Liver (tissue), 9 donors: ENCODE data around the gene RBM38. TPM values are rescaled to one million over a fixed set of nuclear protein-coding genes. Genes with fewer than 3 reads are reported as not detected.

Experiments used
- DNase-seq: peaks from one replicate; pipeline ENCODE4 v3.0.0-alpha.2; 2017; ENCODE audit warnings: low spot score
- H3K27ac ChIP-seq, 2 donors: one replicate each; pipeline ENCODE4 v1.7.0; 2013; ENCODE audit warnings: inconsistent platforms in 2 of 2, low read length in 2 of 2, control low read depth in 1 of 2, low read depth in 1 of 2, mild to moderate bottlenecking in 1 of 2
- H3K27me3 ChIP-seq, 4 donors: one replicate each; pipeline versions ENCODE4 v1.6.1 to v1.7.0; 2013; ENCODE audit warnings: low read length in 3 of 4, inconsistent platforms in 1 of 4, mild to moderate bottlenecking in 1 of 4, moderate library complexity in 1 of 4; ENCODE audit not compliant: control insufficient read depth in 4 of 4, insufficient read depth in 4 of 4
- H3K36me3 ChIP-seq, 4 donors: one replicate each; pipeline versions ENCODE4 v1.6.1 to v1.7.0; 2013; ENCODE audit warnings: low read length in 3 of 4, mild to moderate bottlenecking in 3 of 4, low read depth in 1 of 4, moderate library complexity in 1 of 4; ENCODE audit not compliant: control insufficient read depth in 4 of 4, insufficient read depth in 3 of 4
- H3K4me1 ChIP-seq, 4 donors: one replicate each; pipeline versions ENCODE4 v1.6.1 to v1.7.0; 2013; ENCODE audit warnings: low read length in 3 of 4, mild to moderate bottlenecking in 3 of 4, moderate library complexity in 1 of 4; ENCODE audit not compliant: control insufficient read depth in 4 of 4, insufficient read depth in 4 of 4
- H3K4me3 ChIP-seq, 3 donors: one replicate each; pipeline versions ENCODE4 v1.6.1 to v1.7.0; 2013; ENCODE audit warnings: low read length in 3 of 3, control low read depth in 1 of 3, low read depth in 1 of 3, mild to moderate bottlenecking in 1 of 3
- H3K9ac ChIP-seq, 2 donors: one replicate each; pipeline ENCODE4 v1.7.0; 2013; ENCODE audit warnings: low read length in 2 of 2, mild to moderate bottlenecking in 2 of 2, moderate library complexity in 2 of 2, control low read depth in 1 of 2, low read depth in 1 of 2
- H3K9me3 ChIP-seq, 4 donors: one replicate each; pipeline versions ENCODE4 v1.6.1 to v1.7.0; 2013; ENCODE audit warnings: low read length in 3 of 4; ENCODE audit not compliant: control insufficient read depth in 4 of 4
- CTCF ChIP-seq: fragments of 150-350 bp; IDR thresholded peaks from 2 replicates; pipeline ENCODE4 v1.5.1; 2017; ENCODE audit warnings: improper control_type of control experiment, low read depth, low read length; ENCODE audit not compliant: missing input control
- EGR1 ChIP-seq, 2 donors: IDR thresholded peaks; 2 replicates each; pipeline ENCODE4 v1.6.1; 2016 to 2018; ENCODE audit warnings: antibody characterized with exemption in 2 of 2, low read depth in 2 of 2
- FOXA1 ChIP-seq: IDR thresholded peaks from 2 replicates; pipeline ENCODE4 v1.6.1; 2016; ENCODE audit warnings: antibody characterized with exemption
- FOXA2 ChIP-seq: IDR thresholded peaks from 2 replicates; pipeline ENCODE4 v1.6.1; 2016; ENCODE audit warnings: antibody characterized with exemption
- HNF4A ChIP-seq, 2 donors: conservative IDR thresholded peaks; 2 replicates each; pipeline ENCODE4 v1.6.1; 2016; ENCODE audit warnings: antibody characterized with exemption in 2 of 2, mild to moderate bottlenecking in 2 of 2
- HNF4G ChIP-seq: IDR thresholded peaks from 2 replicates; pipeline ENCODE4 v1.6.1; 2016; ENCODE audit warnings: antibody characterized with exemption
- JUND ChIP-seq, 2 donors: IDR thresholded peaks; 2 replicates each; pipeline ENCODE4 v1.6.1; 2016; ENCODE audit warnings: antibody characterized with exemption in 2 of 2
- NR2F2 ChIP-seq: IDR thresholded peaks from 2 replicates; pipeline ENCODE4 v1.6.1; 2016; ENCODE audit warnings: antibody characterized with exemption
- RAD21 ChIP-seq, 2 donors: IDR thresholded peaks; 2 replicates each; pipeline ENCODE4 v1.6.1; 2016; ENCODE audit warnings: antibody characterized with exemption in 2 of 2, mild to moderate bottlenecking in 2 of 2
- RXRA ChIP-seq, 2 donors: IDR thresholded peaks; 2 replicates each; pipeline ENCODE4 v1.6.1; 2017 to 2018; ENCODE audit warnings: antibody characterized with exemption in 2 of 2, mild to moderate bottlenecking in 1 of 2
- SP1 ChIP-seq: IDR thresholded peaks from 2 replicates; pipeline ENCODE4 v1.6.1; 2018; ENCODE audit warnings: antibody characterized with exemption, mild to moderate bottlenecking
- TAF1 ChIP-seq: conservative IDR thresholded peaks from 2 replicates; pipeline ENCODE4 v1.6.1; 2016; ENCODE audit warnings: antibody characterized with exemption, mild to moderate bottlenecking
- YY1 ChIP-seq: IDR thresholded peaks from 2 replicates; pipeline ENCODE4 v1.6.1; 2016; ENCODE audit warnings: antibody characterized with exemption, mild to moderate bottlenecking
- WGBS: extraction: QIAGEN DNeasy Blood & Tissue Kit; methylation state at CpG from one replicate; pipeline ENCODE4 v1.1.7; 2013; 5-methylcytosine and 5-hydroxymethylcytosine counted together
- polyA plus RNA-seq, 2 donors: library from polyadenylated mRNA; stranded (reverse) in 1 of 2; unstranded in 1 of 2; fragments of 200-250 nt in 1 of 2; fragments of >200 nt in 1 of 2; fragmentation: Nextera tagmentation in 1 of 2; extraction: Ambion mirVana in 1 of 2; gene quantifications; one replicate each; pipeline versions ENCODE4 v1.2.1 to v1.2.3, GENCODE V29; 2013 to 2015
- total RNA-seq, 2 donors: library from RNA; depleted of rRNA; stranded (reverse); fragments of >200 nt; gene quantifications; one replicate each; pipeline ENCODE4 v1.2.3, GENCODE V29; 2014
- TF ChIP-seq, protein P1 (sequence below): IDR thresholded peaks from 2 replicates; pipeline ENCODE4 v1.6.1; 2016; ENCODE audit warnings: antibody characterized with exemption, mild to moderate bottlenecking
- TF ChIP-seq, protein P2 (sequence below): IDR thresholded peaks from 2 replicates; pipeline ENCODE4 v1.6.1; 2016; ENCODE audit warnings: antibody characterized with exemption
- donor health status: healthy.
- donor health status: healthy.
- donor health status: healthy.
- donor health status: healthy.
- donor health status: healthy.

Gene RBM38
- total and polyA plus RNA-seq, 4 donors, result 1.4 to 258 (median 6.0) TPM

DNA sequence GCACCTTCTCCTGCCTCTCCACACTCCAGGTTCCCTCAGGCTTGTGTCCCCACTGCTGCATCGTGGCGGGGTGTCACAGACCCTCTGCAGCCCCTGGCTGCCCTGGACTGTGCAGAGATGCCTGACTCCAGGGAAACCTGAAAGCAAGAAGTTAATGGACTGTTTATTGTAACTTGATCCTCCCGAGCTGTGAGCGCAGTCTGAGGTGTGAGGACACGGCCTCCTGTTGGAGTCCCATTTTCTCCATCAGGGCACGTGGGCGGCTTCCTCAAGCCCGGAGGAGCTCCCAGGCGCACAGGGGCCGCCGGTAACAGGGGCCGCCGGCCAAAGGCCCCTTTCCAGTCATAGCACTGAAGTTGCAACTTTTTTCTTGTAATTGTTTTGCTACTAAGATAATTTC lies 16.9 kb downstream of the RBM38 start (continued):
- TF ChIP-seq, protein P1, sequence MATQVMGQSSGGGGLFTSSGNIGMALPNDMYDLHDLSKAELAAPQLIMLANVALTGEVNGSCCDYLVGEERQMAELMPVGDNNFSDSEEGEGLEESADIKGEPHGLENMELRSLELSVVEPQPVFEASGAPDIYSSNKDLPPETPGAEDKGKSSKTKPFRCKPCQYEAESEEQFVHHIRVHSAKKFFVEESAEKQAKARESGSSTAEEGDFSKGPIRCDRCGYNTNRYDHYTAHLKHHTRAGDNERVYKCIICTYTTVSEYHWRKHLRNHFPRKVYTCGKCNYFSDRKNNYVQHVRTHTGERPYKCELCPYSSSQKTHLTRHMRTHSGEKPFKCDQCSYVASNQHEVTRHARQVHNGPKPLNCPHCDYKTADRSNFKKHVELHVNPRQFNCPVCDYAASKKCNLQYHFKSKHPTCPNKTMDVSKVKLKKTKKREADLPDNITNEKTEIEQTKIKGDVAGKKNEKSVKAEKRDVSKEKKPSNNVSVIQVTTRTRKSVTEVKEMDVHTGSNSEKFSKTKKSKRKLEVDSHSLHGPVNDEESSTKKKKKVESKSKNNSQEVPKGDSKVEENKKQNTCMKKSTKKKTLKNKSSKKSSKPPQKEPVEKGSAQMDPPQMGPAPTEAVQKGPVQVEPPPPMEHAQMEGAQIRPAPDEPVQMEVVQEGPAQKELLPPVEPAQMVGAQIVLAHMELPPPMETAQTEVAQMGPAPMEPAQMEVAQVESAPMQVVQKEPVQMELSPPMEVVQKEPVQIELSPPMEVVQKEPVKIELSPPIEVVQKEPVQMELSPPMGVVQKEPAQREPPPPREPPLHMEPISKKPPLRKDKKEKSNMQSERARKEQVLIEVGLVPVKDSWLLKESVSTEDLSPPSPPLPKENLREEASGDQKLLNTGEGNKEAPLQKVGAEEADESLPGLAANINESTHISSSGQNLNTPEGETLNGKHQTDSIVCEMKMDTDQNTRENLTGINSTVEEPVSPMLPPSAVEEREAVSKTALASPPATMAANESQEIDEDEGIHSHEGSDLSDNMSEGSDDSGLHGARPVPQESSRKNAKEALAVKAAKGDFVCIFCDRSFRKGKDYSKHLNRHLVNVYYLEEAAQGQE, result no peak

DNA sequence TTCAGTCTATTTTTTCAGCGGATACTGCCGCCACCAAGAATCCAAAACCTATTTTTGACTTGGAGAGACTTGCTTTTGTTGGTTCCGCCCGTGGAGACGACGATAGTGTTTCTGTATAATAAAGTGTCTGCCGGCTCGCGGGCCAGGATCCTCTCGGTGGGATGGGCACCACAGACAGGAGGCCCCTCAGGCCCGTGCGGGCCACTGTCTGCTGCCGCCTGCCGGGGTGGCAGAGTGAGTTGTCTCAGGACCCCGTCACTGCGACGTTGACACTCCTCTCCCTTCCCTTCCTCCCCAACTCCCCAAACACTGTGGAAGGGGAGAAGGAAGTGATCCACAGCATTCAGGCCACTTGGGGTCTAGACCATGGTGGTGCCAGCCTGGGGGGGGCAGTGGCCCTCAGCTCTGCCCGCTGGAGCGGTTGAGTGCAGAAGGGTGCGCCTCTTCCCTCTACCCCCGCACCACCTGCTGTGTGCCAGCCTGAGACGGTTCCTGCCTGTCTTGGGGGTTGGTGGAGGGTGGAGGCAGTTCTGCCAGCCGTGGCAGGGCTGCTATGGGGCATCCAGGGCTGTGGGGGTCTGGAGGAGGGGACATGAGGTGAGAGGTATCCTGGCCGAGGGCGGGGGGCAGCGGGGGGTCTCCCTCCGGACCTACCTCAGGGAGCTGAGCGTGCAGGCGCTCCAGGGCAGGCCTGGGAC lies 17.5 kb downstream of the RBM38 start:
- H3K27me3 ChIP-seq, result no peaks in the 10 kb centered on the region
- WGBS, result 95% methylated on average over 29 of the region's 29 CpGs
- peaks cover 5 to 29% (median 8%) of the 10 kb centered on the region in 4 donors for H3K36me3 ChIP-seq
- H3K4me3 ChIP-seq, result no peak overlapping the region
- TF ChIP-seq SP1, result no peak
- no peak for TF ChIP-seq NR2F2
- TF ChIP-seq EGR1 (IDR thresholded peaks at IDR 0.05; ENCODE audit: low read depth in 2 of 2), result no peak
- no peak for TF ChIP-seq CTCF
- TF ChIP-seq, protein P1, result no peak
- TF ChIP-seq TAF1, result no peak
- TF ChIP-seq HNF4A (conservative IDR thresholded peaks at IDR 0.05), result no peak
- no peak for TF ChIP-seq HNF4G
- TF ChIP-seq FOXA1, result no peak
- no peak for TF ChIP-seq YY1
- TF ChIP-seq FOXA2, result no peak
- H3K9me3 ChIP-seq, result no peaks in the 10 kb centered on the region
- no peak overlapping the region for H3K27ac ChIP-seq
- no peak overlapping the region for H3K9ac ChIP-seq
- no peak for DNase-seq
- no peaks in the 10 kb centered on the region for H3K4me1 ChIP-seq

- WGBS, result 92% methylated on average over 16 of the region's 16 CpGs
- H3K36me3 ChIP-seq, result peaks cover 5 to 29% (median 8%) of the 10 kb centered on the region in 4 donors
- no peak overlapping the region for H3K4me3 ChIP-seq
- H3K27ac ChIP-seq, result no peak overlapping the region
- H3K9me3 ChIP-seq, result no peaks in the 10 kb centered on the region
- H3K9ac ChIP-seq, result no peak overlapping the region
- no peak for DNase-seq
- no peaks in the 10 kb centered on the region for H3K27me3 ChIP-seq
- no peaks in the 10 kb centered on the region for H3K4me1 ChIP-seq
- TF ChIP-seq RXRA (IDR thresholded peaks at IDR 0.05) (no peak), HNF4G (no peak), HNF4A (conservative IDR thresholded peaks at IDR 0.05) (no peak), JUND (IDR thresholded peaks at IDR 0.05) (no peak), FOXA1 (no peak), RAD21 (IDR thresholded peaks at IDR 0.05) (no peak), YY1 (no peak), SP1 (no peak), FOXA2 (no peak), EGR1 (IDR thresholded peaks at IDR 0.05; ENCODE audit: low read depth in 2 of 2) (no peak), NR2F2 (no peak)
- TF ChIP-seq, protein P1, result no peak
- TF ChIP-seq, protein P2, sequence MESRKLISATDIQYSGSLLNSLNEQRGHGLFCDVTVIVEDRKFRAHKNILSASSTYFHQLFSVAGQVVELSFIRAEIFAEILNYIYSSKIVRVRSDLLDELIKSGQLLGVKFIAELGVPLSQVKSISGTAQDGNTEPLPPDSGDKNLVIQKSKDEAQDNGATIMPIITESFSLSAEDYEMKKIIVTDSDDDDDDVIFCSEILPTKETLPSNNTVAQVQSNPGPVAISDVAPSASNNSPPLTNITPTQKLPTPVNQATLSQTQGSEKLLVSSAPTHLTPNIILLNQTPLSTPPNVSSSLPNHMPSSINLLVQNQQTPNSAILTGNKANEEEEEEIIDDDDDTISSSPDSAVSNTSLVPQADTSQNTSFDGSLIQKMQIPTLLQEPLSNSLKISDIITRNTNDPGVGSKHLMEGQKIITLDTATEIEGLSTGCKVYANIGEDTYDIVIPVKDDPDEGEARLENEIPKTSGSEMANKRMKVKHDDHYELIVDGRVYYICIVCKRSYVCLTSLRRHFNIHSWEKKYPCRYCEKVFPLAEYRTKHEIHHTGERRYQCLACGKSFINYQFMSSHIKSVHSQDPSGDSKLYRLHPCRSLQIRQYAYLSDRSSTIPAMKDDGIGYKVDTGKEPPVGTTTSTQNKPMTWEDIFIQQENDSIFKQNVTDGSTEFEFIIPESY, result no peak
These were observed 18.1 kb downstream of the RBM38 start for GRCh38 chr20:57409316-57409671.
